ENCODE results near the gene LRP4.
"Not testable (repeated sequence)": the region's sequence is repeated elsewhere in the genome, so short reads cannot be mapped to it uniquely, and the experiment has no call there.

Gene LRP4

DNA sequence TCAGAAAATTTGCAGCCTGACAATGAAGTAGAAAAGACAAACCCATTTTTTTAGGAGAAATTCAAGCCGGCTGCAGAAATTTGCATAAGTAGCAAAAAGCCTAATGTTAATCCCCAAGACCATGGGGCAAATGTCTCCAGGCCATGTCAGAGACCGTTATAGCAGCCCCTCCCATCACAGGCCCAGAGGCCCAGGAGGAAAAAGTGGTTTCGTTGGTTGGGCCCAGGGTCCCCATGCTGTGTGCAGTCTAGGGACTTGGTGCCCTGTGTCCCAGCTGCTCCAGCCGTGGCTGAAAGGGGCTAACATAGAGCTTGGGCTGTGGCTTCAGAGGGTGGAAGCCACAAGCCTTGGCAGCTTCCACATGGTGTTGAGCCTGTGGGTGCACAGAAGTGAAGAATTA, 9.6 kb upstream of the LRP4 start:
- POLR2A ChIA-PET: interaction anchor here (0.6 kb wide), 1 partner anchor 126 kb away, joined by 5 read pairs; no protein-coding TSS in a partner anchor
- H3K4me1 ChIP-seq (ENCODE audit: control insufficient read depth, insufficient read depth, low read length); H3K9me3 ChIP-seq (ENCODE audit: control insufficient read depth, insufficient read depth, low read depth, low read length); H3K27ac ChIP-seq (ENCODE audit: extremely low read depth, low read depth, low read length); CTCF ChIA-PET; H3K4me3 ChIP-seq (ENCODE audit: low read depth, low read length); H3K36me3 ChIP-seq (ENCODE audit: control insufficient read depth in 2 of 2, insufficient read depth in 1 of 2, low read length in 2 of 2): not testable (repeated sequence)
- peak; percentile 84 for TF ChIP-seq ZNF585B (tag by site-specific recombination; IDR thresholded peaks at IDR 0.05)

DNA sequence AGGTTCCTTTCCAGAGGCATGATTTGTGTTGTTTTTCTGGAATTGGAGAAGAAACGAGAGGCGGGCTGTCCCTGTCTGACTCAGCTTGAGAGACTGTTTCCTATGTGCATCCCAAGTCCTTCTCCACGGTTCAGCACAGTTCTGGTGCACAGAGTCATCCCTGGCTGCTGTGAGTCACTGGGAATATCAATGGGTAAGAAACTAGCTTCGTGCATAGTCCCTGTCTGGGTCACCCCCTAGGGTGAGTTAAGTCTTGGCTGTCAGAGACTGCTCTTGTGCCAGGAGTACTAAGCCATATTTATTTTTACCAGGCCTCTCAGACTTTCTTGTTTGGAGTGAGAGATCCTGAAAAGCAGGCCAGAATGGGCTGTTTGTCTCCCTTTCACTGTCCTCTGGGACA, 2.4 kb upstream of the LRP4 start:
- ChIA-PET POLR2A (no interaction called here), CTCF (interaction anchor here (0.6 to 2.4 kb wide), 5 partner anchors 12 to 233 kb away, joined by 3 to 20 read pairs (median 6); no protein-coding TSS in a partner anchor)

DNA sequence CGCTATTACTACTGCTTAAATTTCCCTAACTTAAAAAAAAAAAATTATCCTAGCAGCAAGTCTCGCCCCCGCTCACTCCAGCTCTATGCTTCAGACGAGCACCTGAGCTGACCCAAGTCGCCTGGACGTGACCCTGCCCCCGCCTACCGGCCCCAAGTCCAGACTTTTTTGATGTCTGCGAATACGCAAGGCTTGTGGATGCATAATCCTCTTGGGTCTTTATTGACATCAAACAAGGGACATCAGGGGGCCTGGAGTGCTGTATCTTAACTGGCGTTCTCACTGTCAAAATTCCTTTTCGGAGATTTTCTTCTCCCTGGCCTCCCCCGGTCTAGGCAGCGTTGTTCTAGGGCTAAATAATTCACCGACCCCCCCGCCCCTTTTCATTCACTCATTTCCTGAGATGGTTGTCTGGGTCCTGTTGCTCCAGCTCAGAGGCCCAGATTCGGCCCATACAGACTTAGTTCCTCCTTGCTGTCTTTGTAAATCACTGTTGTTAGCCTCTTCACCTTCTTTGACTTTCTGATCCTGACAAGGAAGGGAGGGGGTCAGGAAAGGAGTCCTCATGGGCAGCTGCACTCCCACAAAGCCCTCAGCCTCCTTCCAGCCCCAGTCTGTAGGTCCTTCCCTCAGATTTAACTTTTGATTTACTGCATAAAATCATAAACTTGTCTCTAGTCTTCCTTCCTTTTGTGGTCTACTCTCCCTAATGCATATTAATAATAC, 601 bp upstream of the LRP4 start:
- Histone ChIP-seq H3K36me3 (ENCODE audit: control insufficient read depth in 2 of 2, insufficient read depth in 1 of 2, low read length in 2 of 2) (no peaks in the 10 kb centered on the region), H3K27ac (ENCODE audit: extremely low read depth, low read depth, low read length) (no peak overlapping the region), H3K4me1 (ENCODE audit: control insufficient read depth, insufficient read depth, low read length) (peaks cover 2% of the 10 kb centered on the region), H3K4me3 (ENCODE audit: low read depth, low read length) (peak overlapping the region; percentile 71), H3K9me3 (ENCODE audit: control insufficient read depth, insufficient read depth, low read depth, low read length) (no peaks in the 10 kb centered on the region)
- TF ChIP-seq, protein P1, sequence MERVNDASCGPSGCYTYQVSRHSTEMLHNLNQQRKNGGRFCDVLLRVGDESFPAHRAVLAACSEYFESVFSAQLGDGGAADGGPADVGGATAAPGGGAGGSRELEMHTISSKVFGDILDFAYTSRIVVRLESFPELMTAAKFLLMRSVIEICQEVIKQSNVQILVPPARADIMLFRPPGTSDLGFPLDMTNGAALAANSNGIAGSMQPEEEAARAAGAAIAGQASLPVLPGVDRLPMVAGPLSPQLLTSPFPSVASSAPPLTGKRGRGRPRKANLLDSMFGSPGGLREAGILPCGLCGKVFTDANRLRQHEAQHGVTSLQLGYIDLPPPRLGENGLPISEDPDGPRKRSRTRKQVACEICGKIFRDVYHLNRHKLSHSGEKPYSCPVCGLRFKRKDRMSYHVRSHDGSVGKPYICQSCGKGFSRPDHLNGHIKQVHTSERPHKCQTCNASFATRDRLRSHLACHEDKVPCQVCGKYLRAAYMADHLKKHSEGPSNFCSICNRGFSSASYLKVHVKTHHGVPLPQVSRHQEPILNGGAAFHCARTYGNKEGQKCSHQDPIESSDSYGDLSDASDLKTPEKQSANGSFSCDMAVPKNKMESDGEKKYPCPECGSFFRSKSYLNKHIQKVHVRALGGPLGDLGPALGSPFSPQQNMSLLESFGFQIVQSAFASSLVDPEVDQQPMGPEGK (tag by site-specific recombination; IDR thresholded peaks at IDR 0.05): peak; percentile 34
- TF ChIP-seq ZFHX2 (tag by site-specific recombination; conservative IDR thresholded peaks at IDR 0.05) (peak; percentile 62), ZNF335 (tag by site-specific recombination; conservative IDR thresholded peaks at IDR 0.05) (peak; percentile 65), EGR2 (tag by site-specific recombination; IDR thresholded peaks at IDR 0.05; ENCODE audit: low read depth) (peak; percentile 45; the same call in 1 of the 2 replicates), ZNF433 (tag by site-specific recombination; IDR thresholded peaks at IDR 0.05; ENCODE audit: low read depth) (no peak), ZNF560 (tag by site-specific recombination; IDR thresholded peaks at IDR 0.05; ENCODE audit: borderline replicate concordance) (no peak)
- ChIA-PET CTCF (interaction anchor here (0.6 to 2.4 kb wide), 9 partner anchors 11 to 470 kb away, joined by 3 to 20 read pairs (median 4); no protein-coding TSS in a partner anchor), POLR2A (interaction anchor here (0.6 to 0.7 kb wide), 3 partner anchors 18 to 263 kb away, joined by 3 read pairs; partner anchors contain the start of gene CSTPP1)

More for the DNA sequence above, 2.4 kb upstream of the LRP4 start:
- peaks cover 2% of the 10 kb centered on the region for H3K4me1 ChIP-seq (ENCODE audit: control insufficient read depth, insufficient read depth, low read length)
- no peak overlapping the region for H3K27ac ChIP-seq (ENCODE audit: extremely low read depth, low read depth, low read length)
- H3K36me3 ChIP-seq (ENCODE audit: control insufficient read depth in 2 of 2, insufficient read depth in 1 of 2, low read length in 2 of 2): no peaks in the 10 kb centered on the region
- no peak overlapping the region for H3K4me3 ChIP-seq (ENCODE audit: low read depth, low read length)
- no peaks in the 10 kb centered on the region for H3K9me3 ChIP-seq (ENCODE audit: control insufficient read depth, insufficient read depth, low read depth, low read length)
- TF ChIP-seq ZNF843 (tag by site-specific recombination; IDR thresholded peaks at IDR 0.05) (no peak), ZNF626 (tag by site-specific recombination; IDR thresholded peaks at IDR 0.05) (no peak), ZSCAN23 (tag by site-specific recombination; IDR thresholded peaks at IDR 0.05) (no peak), ZNF214 (tag by site-specific recombination; IDR thresholded peaks at IDR 0.05; ENCODE audit: borderline replicate concordance) (no peak), ZNF621 (tag by site-specific recombination; IDR thresholded peaks at IDR 0.05) (no peak), ZNF350 (tag by site-specific recombination; IDR thresholded peaks at IDR 0.05) (no peak), BCL11B (tag by site-specific recombination; IDR thresholded peaks at IDR 0.05; ENCODE audit: low read depth) (no peak), ZNF292 (tag by site-specific recombination; IDR thresholded peaks at IDR 0.05; ENCODE audit: borderline replicate concordance, low read depth) (no peak), ZNF2 (tag by site-specific recombination; IDR thresholded peaks at IDR 0.05) (no peak), ZNF677 (tag by site-specific recombination; IDR thresholded peaks at IDR 0.05) (no peak), ZNF610 (tag by site-specific recombination; IDR thresholded peaks at IDR 0.05; ENCODE audit: borderline replicate concordance) (no peak), ZNF510 (tag by site-specific recombination; IDR thresholded peaks at IDR 0.05; ENCODE audit: insufficient replicate concordance) (no peak), ZFP69B (tag by site-specific recombination; IDR thresholded peaks at IDR 0.05) (no peak), ZNF654 (tag by site-specific recombination; IDR thresholded peaks at IDR 0.05; ENCODE audit: low read depth) (no peak), KLF16 (tag by site-specific recombination; IDR thresholded peaks at IDR 0.05) (no peak), ZNF248 (tag by site-specific recombination; IDR thresholded peaks at IDR 0.05) (no peak), ZNF155 (tag by site-specific recombination; IDR thresholded peaks at IDR 0.05) (no peak), ZBTB17 (tag by site-specific recombination; IDR thresholded peaks at IDR 0.05) (no peak)
- TF ChIP-seq, protein P2, sequence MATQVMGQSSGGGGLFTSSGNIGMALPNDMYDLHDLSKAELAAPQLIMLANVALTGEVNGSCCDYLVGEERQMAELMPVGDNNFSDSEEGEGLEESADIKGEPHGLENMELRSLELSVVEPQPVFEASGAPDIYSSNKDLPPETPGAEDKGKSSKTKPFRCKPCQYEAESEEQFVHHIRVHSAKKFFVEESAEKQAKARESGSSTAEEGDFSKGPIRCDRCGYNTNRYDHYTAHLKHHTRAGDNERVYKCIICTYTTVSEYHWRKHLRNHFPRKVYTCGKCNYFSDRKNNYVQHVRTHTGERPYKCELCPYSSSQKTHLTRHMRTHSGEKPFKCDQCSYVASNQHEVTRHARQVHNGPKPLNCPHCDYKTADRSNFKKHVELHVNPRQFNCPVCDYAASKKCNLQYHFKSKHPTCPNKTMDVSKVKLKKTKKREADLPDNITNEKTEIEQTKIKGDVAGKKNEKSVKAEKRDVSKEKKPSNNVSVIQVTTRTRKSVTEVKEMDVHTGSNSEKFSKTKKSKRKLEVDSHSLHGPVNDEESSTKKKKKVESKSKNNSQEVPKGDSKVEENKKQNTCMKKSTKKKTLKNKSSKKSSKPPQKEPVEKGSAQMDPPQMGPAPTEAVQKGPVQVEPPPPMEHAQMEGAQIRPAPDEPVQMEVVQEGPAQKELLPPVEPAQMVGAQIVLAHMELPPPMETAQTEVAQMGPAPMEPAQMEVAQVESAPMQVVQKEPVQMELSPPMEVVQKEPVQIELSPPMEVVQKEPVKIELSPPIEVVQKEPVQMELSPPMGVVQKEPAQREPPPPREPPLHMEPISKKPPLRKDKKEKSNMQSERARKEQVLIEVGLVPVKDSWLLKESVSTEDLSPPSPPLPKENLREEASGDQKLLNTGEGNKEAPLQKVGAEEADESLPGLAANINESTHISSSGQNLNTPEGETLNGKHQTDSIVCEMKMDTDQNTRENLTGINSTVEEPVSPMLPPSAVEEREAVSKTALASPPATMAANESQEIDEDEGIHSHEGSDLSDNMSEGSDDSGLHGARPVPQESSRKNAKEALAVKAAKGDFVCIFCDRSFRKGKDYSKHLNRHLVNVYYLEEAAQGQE (tag by site-specific recombination; IDR thresholded peaks at IDR 0.05): no peak
- TF ChIP-seq, protein P3, sequence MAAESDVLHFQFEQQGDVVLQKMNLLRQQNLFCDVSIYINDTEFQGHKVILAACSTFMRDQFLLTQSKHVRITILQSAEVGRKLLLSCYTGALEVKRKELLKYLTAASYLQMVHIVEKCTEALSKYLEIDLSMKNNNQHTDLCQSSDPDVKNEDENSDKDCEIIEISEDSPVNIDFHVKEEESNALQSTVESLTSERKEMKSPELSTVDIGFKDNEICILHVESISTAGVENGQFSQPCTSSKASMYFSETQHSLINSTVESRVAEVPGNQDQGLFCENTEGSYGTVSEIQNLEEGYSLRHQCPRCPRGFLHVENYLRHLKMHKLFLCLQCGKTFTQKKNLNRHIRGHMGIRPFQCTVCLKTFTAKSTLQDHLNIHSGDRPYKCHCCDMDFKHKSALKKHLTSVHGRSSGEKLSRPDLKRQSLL (tag by site-specific recombination; IDR thresholded peaks at IDR 0.05): no peak

Data from HEK293 (cell line).